K562 (cell line): ENCODE measurements around the gene HNRNPF. TPM values are rescaled to one million over a fixed set of nuclear protein-coding genes. Genes with fewer than 3 reads are reported as not detected.

Source experiments
- EGR1 ChIP-seq: fragments of 450-650 bp; conservative IDR thresholded peaks from 2 replicates; pipeline ENCODE4 v1.6.1; 2017; ENCODE audit warnings: mild to moderate bottlenecking
- FOXK1 ChIP-seq: sonication (generic); formaldehyde crosslinking; IDR thresholded peaks from 2 replicates; pipeline ENCODE4 v1.8.0; 2022; ENCODE audit warnings: missing genetic modification reagents, mild to moderate bottlenecking, borderline replicate concordance
- FUS ChIP-seq: fragments of 200-400 bp; formaldehyde crosslinking; optimal IDR thresholded peaks from 2 replicates; pipeline ENCODE3; 2017; ENCODE audit warnings: low read depth, low read length
- HDAC2 ChIP-seq: fragments of 450-650 bp; IDR thresholded peaks from 2 replicates; pipeline ENCODE4 v1.6.1; 2016; ENCODE audit warnings: mild to moderate bottlenecking
- MED1 ChIP-seq: sonication (generic); formaldehyde crosslinking; IDR thresholded peaks from 2 replicates; pipeline ENCODE4 v1.8.1; 2023; ENCODE audit warnings: missing genetic modification reagents, borderline replicate concordance
- POLR2A ChIP-seq: fragments of 450-650 bp; conservative IDR thresholded peaks from 2 replicates; pipeline ENCODE4 v1.6.1; 2016
- POLR2B ChIP-seq: fragments of 450-650 bp; IDR thresholded peaks from 2 replicates; pipeline ENCODE4 v1.6.1; 2018; ENCODE audit warnings: low read depth; ENCODE audit not compliant: partially characterized antibody
- SMAD4 ChIP-seq: fragments of 250-450 bp; sonication (Bioruptor Pico); conservative IDR thresholded peaks from 2 replicates; pipeline ENCODE4 v1.8.0; 2021; ENCODE audit warnings: inconsistent platforms, mild to moderate bottlenecking, moderate library complexity
- SMARCB1 ChIP-seq: IDR thresholded peaks from 2 replicates; pipeline ENCODE4 v1.6.1; 2011; ENCODE audit warnings: improper control_type of control experiment, low read depth; ENCODE audit not compliant: insufficient read length
- SRSF9 ChIP-seq: fragments of 200-400 bp; formaldehyde crosslinking; IDR thresholded peaks from 2 replicates; pipeline ENCODE4 v1.6.1; 2017; ENCODE audit warnings: low read depth, low read length, borderline replicate concordance
- ZBTB7A ChIP-seq: IDR thresholded peaks from 2 replicates; pipeline ENCODE4 v1.6.1; 2011; ENCODE audit warnings: low read depth, mild to moderate bottlenecking, low read length, moderate library complexity, borderline replicate concordance; ENCODE audit not compliant: control insufficient read depth
- ZFX ChIP-seq: sonication (generic); formaldehyde crosslinking; IDR thresholded peaks from 2 replicates; pipeline ENCODE4 v1.8.0; 2022; ENCODE audit warnings: mild to moderate bottlenecking, missing genetic modification reagents, moderate library complexity
- ZNF134 ChIP-seq: fragments of 250-450 bp; sonication (Bioruptor Pico); conservative IDR thresholded peaks from 2 replicates; pipeline ENCODE4 v1.4.0; 2020
- ZNF444 ChIP-seq: fragments of 250-450 bp; sonication (Bioruptor Pico); IDR thresholded peaks from 2 replicates; pipeline ENCODE4 v1.4.0; 2020; ENCODE audit warnings: mild to moderate bottlenecking, moderate library complexity
- ZNF561 ChIP-seq: fragments of 450-650 bp; formaldehyde crosslinking; conservative IDR thresholded peaks from 2 replicates; pipeline ENCODE4 v1.4.0; 2020; ENCODE audit warnings: mild to moderate bottlenecking, moderate library complexity
- polyA plus RNA-seq, 8 experiments: library from polyadenylated mRNA; depleted of rRNA in 4 of 8; stranded (reverse) in 5 of 8; unstranded in 3 of 8; fragments of >200 nt; fragmentation: Nextera tagmentation in 2 of 8; fragmentation: Illumina TruSeq in 1 of 8; extraction: Ambion mirVana in 2 of 8; extraction: Trizol in 1 of 8; gene quantifications; 2 replicates each; pipeline versions ENCODE4 v1.2.1 to v1.2.3, GENCODE V29; 2011 to 2014; ENCODE audit warnings: inconsistent platforms in 1 of 8, missing spikeins in 1 of 8
- total RNA-seq, 7 experiments: library from RNA; depleted of rRNA in 6 of 7; stranded (reverse); fragments of >200 nt in 6 of 7; fragmentation: Illumina TruSeq in 2 of 7; extraction: Trizol in 2 of 7; gene quantifications; 2 replicates each; pipeline versions ENCODE4 v1.2.1 to v1.2.3, GENCODE V29; 2011 to 2021; ENCODE audit warnings: low replicate concordance in 1 of 7
- TF ChIP-seq, protein P1 (sequence below), 3 experiments: fragments of 200-800 bp in 1 of 3; sonication (Bioruptor generic) in 1 of 3; sonication (generic) in 1 of 3; formaldehyde crosslinking in 1 of 3; IDR thresholded peaks; 2 replicates each; pipeline versions ENCODE4 v1.6.1 to v1.8.0; 2016 to 2022; ENCODE audit warnings: mild to moderate bottlenecking in 2 of 3, missing compliant biosample characterization in 2 of 3, missing genetic modification characterization in 2 of 3, missing genetic modification reagents in 1 of 3
- TF ChIP-seq, protein P2 (sequence below): sonication (generic); formaldehyde crosslinking; IDR thresholded peaks from 2 replicates; pipeline ENCODE4 v1.8.1; 2023; ENCODE audit warnings: mild to moderate bottlenecking, missing genetic modification reagents
- TF ChIP-seq, protein P3 (sequence below): fragments of 250-450 bp; sonication (Bioruptor Pico); IDR thresholded peaks from 2 replicates; pipeline ENCODE4 v1.5.0; 2021
- TF ChIP-seq, protein P4 (sequence below): fragments of 450-650 bp; IDR thresholded peaks from 2 replicates; pipeline ENCODE4 v1.6.1; 2016; ENCODE audit warnings: missing biosample characterization, missing genetic modification characterization

HNRNPF gene
- total and polyA plus RNA-seq, 9 of the 15 experiments (the other 6 are each of a cell fraction or from before 2014, with no cell fraction given) = 192 to 489 (median 416) TPM

DNA sequence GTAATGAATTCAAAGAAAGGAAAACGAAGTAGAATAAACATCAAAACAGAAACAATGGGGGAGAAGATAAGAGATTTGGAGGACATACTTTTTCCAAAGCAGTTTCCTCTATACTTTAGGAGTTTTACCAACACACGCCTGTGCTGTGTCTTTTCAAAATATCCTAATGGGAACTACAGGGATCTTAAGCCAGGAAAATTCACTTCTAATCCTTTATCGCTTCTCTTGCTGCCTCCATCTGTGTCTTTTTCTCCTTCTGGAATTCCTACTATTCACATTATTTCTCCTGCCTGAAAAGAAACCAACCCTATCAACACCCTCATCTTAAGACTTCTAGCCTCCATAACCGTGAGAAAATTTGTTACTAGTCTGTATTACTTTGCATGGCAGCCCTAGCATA, 6.8 kb downstream of the HNRNPF start (continued):
- TF ChIP-seq, protein P1, sequence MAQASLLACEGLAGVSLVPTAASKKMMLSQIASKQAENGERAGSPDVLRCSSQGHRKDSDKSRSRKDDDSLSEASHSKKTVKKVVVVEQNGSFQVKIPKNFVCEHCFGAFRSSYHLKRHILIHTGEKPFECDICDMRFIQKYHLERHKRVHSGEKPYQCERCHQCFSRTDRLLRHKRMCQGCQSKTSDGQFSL (CRISPR knock-in tag; IDR thresholded peaks at IDR 0.05) = no peak
- TF ChIP-seq, protein P1 (tag; IDR thresholded peaks at IDR 0.05) = no peak
- TF ChIP-seq EGR1 (no peak), ZNF561 (CRISPR knock-in tag) (no peak), SRSF9 (no peak), MED1 (CRISPR knock-in tag) (no peak), ZBTB7A (no peak), SMARCB1 (no peak), FUS (no peak), POLR2B (peak; percentile 11), HDAC2 (no peak), FOXK1 (CRISPR knock-in tag) (no peak), POLR2A (peak; percentile 47), ZNF444 (CRISPR knock-in tag) (0 out of 2 replicates have a peak, but pooled peaks have one; percentile 44), ZNF134 (CRISPR knock-in tag) (no peak), SMAD4 (0 out of 2 replicates have a peak, but pooled peaks have one; percentile 8), ZFX (CRISPR knock-in tag) (0 out of 2 replicates have a peak, but pooled peaks have one; percentile 1)
- TF ChIP-seq, protein P2, sequence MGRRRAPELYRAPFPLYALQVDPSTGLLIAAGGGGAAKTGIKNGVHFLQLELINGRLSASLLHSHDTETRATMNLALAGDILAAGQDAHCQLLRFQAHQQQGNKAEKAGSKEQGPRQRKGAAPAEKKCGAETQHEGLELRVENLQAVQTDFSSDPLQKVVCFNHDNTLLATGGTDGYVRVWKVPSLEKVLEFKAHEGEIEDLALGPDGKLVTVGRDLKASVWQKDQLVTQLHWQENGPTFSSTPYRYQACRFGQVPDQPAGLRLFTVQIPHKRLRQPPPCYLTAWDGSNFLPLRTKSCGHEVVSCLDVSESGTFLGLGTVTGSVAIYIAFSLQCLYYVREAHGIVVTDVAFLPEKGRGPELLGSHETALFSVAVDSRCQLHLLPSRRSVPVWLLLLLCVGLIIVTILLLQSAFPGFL = no peak
- TF ChIP-seq, protein P3, sequence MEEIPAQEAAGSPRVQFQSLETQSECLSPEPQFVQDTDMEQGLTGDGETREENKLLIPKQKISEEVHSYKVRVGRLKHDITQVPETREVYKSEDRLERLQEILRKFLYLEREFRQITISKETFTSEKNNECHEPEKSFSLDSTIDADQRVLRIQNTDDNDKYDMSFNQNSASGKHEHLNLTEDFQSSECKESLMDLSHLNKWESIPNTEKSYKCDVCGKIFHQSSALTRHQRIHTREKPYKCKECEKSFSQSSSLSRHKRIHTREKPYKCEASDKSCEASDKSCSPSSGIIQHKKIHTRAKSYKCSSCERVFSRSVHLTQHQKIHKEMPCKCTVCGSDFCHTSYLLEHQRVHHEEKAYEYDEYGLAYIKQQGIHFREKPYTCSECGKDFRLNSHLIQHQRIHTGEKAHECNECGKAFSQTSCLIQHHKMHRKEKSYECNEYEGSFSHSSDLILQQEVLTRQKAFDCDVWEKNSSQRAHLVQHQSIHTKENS (CRISPR knock-in tag) = no peak
- TF ChIP-seq, protein P4, sequence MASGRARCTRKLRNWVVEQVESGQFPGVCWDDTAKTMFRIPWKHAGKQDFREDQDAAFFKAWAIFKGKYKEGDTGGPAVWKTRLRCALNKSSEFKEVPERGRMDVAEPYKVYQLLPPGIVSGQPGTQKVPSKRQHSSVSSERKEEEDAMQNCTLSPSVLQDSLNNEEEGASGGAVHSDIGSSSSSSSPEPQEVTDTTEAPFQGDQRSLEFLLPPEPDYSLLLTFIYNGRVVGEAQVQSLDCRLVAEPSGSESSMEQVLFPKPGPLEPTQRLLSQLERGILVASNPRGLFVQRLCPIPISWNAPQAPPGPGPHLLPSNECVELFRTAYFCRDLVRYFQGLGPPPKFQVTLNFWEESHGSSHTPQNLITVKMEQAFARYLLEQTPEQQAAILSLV (tag) = no peak
- TF ChIP-seq, all 486 proteins: peak for 12
